Middle frontal gyrus (tissue), 1 donor: ENCODE results near the gene ZBTB9.
A peak's percentile ranks its signal among the peaks of the same experiment; 100 is the strongest.

Source experiments
- DNase-seq: peaks from one replicate; pipeline ENCODE4 v3.0.0-alpha.2; 2015; ENCODE audit warnings: low spot score; ENCODE audit errors: extremely low spot score

The ZBTB9 gene

GRCh38 chr6:33454009-33454946 lies at the start of gene ZBTB9:
TSS of gene ZBTB9 (plus strand) at chr6:33454576. CDS start at chr6:33455101, 525 bp downstream.
- DNase-seq: peak; percentile 94

- DNase-seq: no peak
These were observed 49.5 kb upstream of the ZBTB9 start for GRCh38 chr6:33404884-33405283.

GRCh38 chr6:33405386-33405940 lies 48.9 kb upstream of the ZBTB9 start:
- DNase-seq: no peak

GRCh38 chr6:33406126-33406525 lies 48.2 kb upstream of the ZBTB9 start:
- DNase-seq: no peak

DNA sequence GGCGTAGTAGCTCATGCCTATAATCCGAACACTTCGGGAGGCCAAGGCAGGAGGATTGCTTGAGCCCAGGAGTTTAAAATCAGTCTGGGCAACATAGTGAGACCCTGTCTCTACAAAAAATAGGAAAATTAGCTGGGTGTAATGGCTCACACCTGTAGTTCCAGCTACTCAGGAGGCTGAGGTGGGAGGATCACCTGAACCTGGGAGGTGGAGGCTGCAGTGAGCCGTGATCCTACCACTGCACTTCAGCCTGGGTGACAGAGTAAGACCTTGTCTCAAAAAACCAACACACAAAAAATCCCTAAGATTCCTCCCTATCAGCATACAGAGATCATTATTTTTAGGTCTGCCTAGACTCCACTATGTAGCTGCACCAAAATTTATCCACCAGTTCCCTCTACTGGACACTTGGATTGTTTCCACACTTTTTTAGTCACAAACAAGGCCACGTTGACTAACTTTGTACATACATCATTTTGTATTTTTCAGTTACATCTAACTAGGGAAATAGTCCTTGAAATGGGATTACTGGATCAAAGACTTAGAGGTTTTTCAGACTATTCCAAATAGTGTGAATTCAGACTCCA lies 47.2 kb upstream of the ZBTB9 start:
- DNase-seq: no peak

DNA sequence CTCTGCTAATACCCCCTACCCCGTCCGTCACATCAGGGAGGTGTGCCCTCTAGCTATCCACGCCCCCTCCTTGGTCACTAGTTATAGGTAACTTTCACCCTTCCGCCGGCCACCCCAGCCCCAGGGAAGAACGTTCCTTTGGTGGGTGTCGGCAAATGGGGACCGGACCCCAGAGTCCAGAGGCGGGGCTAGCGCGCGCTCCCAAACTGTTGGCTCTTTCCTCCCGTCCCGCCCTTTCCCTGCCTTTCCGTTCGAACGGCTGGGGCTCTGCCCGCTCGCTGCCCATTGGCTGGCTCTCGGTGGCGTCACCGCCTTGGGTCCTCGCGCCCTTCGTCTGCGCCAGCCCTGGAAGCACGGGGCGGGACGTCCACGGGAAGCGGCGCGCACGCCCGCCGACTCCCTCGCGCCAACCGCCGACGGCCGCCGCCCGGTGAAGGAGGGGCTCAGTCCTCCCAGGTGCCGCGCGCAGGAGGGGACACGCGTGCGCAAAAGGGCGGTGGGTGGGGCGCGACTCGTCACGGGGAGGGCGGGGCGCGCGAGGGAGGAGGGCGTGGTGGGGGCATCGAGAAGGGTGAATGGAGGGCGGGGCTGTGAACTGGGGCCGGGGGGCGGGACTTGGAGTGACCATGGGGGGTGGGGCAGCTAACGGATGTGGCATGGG lies 44.2 kb upstream of the ZBTB9 start:
- DNase-seq: peak; percentile 93

GRCh38 chr6:33410711-33411631 lies 43.4 kb upstream of the ZBTB9 start, which contains the start of gene PHF1:
TSS of gene PHF1 (plus strand) at chr6:33411014. CDS start at chr6:33412264, 1,250 bp downstream.
- no peak for DNase-seq

- DNase-seq: no peak
These were observed 42.8 kb upstream of the ZBTB9 start for GRCh38 chr6:33411632-33412005.

GRCh38 chr6:33412140-33413009 lies 42.0 kb upstream of the ZBTB9 start:
- DNase-seq: no peak

DNA sequence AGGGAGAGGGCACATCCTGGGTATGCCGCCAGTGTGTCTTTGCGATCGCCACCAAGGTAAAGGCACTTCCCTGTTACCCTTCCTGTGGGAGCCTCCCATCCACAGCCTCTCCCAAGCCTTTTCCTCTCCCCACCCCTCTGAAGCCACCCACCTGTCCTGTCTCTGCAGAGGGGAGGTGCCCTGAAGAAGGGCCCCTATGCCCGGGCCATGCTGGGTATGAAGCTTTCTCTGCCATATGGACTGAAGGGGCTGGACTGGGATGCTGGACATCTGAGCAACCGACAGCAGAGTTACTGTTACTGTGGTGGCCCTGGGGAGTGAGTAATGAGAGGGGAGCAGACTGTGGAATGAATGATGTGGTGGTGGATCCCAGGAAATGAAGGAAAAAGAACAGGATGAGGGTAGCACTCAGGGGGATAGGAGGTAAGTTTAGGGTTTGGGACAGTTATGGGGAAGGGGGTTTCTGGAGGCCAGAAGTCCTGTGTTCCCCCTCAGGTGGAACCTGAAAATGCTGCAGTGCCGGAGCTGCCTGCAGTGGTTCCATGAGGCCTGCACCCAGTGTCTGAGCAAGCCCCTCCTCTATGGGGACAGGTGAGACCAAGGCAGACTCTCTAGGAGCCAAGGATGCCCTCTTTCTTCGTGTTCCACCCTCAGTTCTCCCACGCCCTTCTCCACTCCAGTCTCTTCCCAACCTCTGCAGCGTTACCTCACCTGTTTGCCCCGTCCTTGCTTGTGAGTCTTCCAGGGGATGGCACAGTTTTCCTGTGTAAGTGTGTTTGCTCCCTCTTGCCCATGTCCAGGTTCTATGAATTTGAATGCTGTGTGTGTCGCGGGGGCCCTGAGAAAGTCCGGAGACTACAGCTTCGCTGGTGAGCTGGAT lies 40.9 kb upstream of the ZBTB9 start:
- DNase-seq: no peak

DNA sequence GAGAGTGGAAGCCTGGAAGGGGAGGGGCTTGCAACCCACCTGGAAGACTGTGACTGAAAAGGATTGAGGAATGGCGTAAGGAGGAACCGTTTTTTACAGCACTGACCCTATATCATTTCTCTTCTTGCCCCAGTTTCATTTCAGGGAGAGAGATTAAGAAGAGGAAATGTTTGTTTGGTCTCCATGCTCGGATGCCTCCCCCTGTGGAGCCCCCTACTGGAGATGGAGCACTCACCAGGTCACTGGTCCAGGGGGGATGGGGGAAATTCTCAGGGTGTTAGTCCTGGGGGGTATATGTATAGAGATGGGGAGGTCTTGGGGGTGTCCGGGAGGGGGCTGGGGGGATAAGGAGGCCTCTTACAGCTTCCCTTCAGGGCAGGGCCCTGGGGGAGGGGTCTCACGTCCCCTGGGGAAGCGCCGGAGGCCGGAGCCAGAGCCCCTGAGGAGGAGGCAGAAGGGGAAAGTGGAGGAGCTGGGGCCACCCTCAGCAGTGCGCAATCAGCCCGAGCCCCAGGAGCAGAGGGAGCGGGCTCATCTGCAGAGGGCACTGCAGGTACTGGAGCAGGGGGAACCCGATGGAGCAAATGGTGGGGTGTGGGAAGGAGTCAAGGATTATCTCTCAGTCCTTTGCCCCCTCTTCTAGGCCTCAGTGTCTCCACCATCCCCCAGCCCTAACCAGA lies 39.6 kb upstream of the ZBTB9 start:
- no peak for DNase-seq

DNA sequence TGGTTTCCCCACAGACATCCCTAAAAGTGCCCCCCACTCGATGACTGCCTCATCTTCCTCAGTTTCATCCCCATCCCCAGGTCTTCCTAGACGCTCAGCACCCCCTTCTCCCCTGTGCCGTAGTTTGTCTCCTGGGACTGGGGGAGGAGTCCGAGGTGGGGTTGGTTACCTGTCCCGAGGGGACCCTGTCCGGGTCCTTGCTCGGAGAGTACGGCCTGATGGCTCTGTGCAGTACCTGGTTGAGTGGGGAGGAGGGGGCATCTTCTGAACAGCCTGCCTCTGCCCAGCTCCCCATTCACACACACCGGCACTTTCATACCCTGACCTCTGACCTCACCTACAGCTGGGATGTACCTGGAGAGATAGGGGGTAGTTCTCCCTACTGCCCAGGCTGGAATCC lies 38.5 kb upstream of the ZBTB9 start:
- DNase-seq: no peak

DNA sequence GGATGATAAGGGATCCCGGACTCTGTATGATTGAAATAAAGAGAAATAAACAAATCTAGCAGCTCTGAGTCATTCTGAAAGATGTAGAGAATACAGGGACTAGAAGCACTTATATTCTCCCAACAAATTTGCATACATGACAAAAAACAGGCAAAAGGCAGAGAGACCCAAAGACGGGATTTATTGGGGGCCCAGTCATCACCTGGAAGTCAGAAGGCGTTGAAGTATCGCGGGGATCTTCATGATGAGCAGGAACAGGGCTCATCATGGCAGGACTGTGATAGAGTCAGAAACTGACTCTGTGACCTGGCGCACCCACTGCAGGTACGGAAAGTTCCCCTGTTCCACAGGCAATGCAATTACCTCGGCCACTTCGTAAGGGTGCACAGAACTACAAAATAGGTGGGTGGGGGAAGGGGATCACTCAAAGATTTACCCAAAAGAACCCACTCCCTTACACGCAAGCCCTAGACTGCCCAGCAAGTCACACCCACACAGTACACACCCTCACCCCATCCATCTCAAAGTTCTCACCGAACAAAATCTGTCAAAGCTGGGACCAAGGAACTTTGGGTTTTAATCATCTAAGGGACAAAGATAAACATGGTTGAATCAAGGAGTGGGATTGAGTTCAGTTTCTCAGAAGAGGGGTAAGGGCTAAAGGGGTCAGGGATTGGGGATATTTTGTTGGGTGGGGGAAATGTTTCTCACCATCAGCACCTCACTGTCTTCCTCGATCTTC lies 37.8 kb upstream of the ZBTB9 start:
- no peak for DNase-seq

GRCh38 chr6:33417128-33417902 lies 37.1 kb upstream of the ZBTB9 start:
- no peak for DNase-seq

- DNase-seq: peak; percentile 100
These were observed 36.3 kb upstream of the ZBTB9 start, which contains the start of gene CUTA for GRCh38 chr6:33417903-33418689. TSS of gene CUTA (minus strand) at chr6:33418107. CDS start at chr6:33418000, 107 bp downstream.
